Activated CD8-positive, alpha-beta T cell treated with anti-CD3 and anti-CD28 coated beads, Interleukin-2, amount 10 ng/mL, durations not matched to agents 7 days and 5 days (primary cell): Measurements from ENCODE around the gene TSR3. TPM values are rescaled to one million over a fixed set of nuclear protein-coding genes. Genes with fewer than 3 reads are reported as not detected.
A peak's percentile ranks its signal among the peaks of the same experiment; 100 is the strongest.

Source experiments
- ATAC-seq: fragments of 150-1000 bp; cut with Tn5 transposase; one replicate; pipeline ENCODE4 v1.10.0; 2021; ENCODE audit warnings: moderate library complexity
- CTCF ChIA-PET: fragments of 350-600 bp; sonication (Branson Sonifier 250); formaldehyde crosslinking; loops from one replicate; lab custom pipeline; 2021; ENCODE audit warnings: antibody characterized with exemption; lab: Charles Lee
- POLR2A ChIA-PET: fragments of 350-600 bp; sonication (Branson Sonifier 250); formaldehyde crosslinking; loops from one replicate; lab custom pipeline; 2021; ENCODE audit warnings: antibody characterized with exemption; lab: Charles Lee
- DNase-seq: peaks from one replicate; pipeline ENCODE4 v3.0.0-alpha.2; 2020
- H3K27ac Mint-ChIP-seq: one replicate; pipeline ENCODE4 v1.8.0; 2021; ENCODE audit warnings: mild to moderate bottlenecking, mixed read lengths
- H3K27me3 Mint-ChIP-seq: one replicate; pipeline ENCODE4 v1.8.0; 2021; ENCODE audit warnings: low read depth, mixed read lengths
- H3K36me3 Mint-ChIP-seq: one replicate; pipeline ENCODE4 v1.8.0; 2021; ENCODE audit warnings: low read depth, mixed read lengths
- H3K4me1 Mint-ChIP-seq: one replicate; pipeline ENCODE4 v1.8.0; 2021; ENCODE audit warnings: low read depth, mixed read lengths
- H3K4me3 Mint-ChIP-seq: one replicate; pipeline ENCODE4 v1.8.0; 2021; ENCODE audit warnings: mild to moderate bottlenecking, mixed read lengths
- H3K9me3 Mint-ChIP-seq: one replicate; pipeline ENCODE4 v1.8.0; 2022; ENCODE audit warnings: mixed read lengths; ENCODE audit not compliant: insufficient read depth
- total RNA-seq, 2 experiments: library from RNA; stranded (reverse); gene quantifications; one replicate each; pipeline ENCODE4 v1.2.3, GENCODE V29; 2021

The TSR3 gene
- total RNA-seq, 2 experiments from 2014 or later, result 48.5 to 50.7 TPM

DNA sequence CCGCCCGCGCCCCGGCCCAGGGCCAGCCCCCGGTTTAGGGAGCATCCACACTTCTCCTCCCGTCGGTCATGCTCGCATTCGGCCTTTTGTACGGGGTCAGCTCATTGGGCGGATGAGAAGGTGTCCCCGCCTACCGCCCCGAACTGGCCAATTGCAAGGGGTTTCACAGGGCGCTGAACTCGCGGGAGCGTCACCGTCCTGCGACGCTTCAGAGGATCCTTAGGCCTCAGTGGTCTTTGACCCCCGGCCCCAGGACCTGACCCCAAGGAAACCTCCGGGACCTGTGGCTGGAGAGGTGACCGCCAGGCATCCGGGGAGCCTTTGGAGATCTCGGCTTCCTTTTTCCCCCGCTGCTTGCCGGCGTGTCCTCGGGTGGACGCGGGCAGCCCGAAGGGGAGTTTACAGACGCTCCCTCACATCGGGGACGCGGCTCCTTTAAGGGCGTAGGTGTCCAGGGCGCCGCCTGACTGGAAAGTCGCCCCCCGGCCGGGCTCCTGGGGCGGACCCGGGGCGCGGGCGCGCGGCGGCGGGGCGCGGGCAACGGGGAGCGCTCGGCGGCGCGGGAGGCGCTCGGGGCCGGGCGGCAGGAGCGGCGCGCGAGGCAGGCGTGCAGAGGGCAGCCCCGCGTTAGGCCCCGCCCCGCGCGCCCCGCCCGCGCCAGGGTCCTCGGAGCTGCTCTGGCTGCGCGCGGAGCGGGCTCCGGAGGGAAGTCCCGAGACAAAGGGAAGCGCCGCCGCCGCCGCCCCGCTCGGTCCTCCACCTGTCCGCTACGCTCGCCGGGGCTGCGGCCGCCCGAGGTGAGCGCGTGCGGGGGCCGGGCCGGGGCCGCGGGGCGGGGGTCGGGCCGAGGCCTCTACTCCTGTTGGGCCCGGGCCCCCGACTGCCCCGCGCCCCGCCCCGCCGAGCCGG lies 42.4 kb downstream of the TSR3 start, which contains the start of gene UBE2I:
TSS of gene UBE2I (plus strand) at position 660 of the 909 bp plus-strand sequence. CDS start 4,395 bp downstream, outside the sequence.
- H3K36me3 Mint-ChIP-seq, result peaks cover 22% of the 10 kb centered on the region
- peak within 1 kb of the TSS; percentile 97 for H3K4me3 Mint-ChIP-seq
- H3K27me3 Mint-ChIP-seq, result no peaks in the 10 kb centered on the region
- peak within 1 kb of the TSS; percentile 100 for H3K27ac Mint-ChIP-seq
- no peaks in the 10 kb centered on the region for H3K9me3 Mint-ChIP-seq
- DNase-seq (peak; percentile 97), ATAC-seq (peak; percentile 76)
- peaks cover 54% of the 10 kb centered on the region for H3K4me1 Mint-ChIP-seq
- ChIA-PET POLR2A (interaction anchor here (0.6 to 1.8 kb wide), 11 partner anchors 9 to 1492 kb away, joined by 3 to 15 read pairs (median 3); partner anchors contain the start of genes GNG13, RPS2 and UQCC4), CTCF (interaction anchor here (0.6 to 1.0 kb wide), 2 partner anchors 397 to 474 kb away, joined by 3 read pairs; partner anchors contain the start of genes MAPK8IP3, NUBP2 and SPSB3)

DNA sequence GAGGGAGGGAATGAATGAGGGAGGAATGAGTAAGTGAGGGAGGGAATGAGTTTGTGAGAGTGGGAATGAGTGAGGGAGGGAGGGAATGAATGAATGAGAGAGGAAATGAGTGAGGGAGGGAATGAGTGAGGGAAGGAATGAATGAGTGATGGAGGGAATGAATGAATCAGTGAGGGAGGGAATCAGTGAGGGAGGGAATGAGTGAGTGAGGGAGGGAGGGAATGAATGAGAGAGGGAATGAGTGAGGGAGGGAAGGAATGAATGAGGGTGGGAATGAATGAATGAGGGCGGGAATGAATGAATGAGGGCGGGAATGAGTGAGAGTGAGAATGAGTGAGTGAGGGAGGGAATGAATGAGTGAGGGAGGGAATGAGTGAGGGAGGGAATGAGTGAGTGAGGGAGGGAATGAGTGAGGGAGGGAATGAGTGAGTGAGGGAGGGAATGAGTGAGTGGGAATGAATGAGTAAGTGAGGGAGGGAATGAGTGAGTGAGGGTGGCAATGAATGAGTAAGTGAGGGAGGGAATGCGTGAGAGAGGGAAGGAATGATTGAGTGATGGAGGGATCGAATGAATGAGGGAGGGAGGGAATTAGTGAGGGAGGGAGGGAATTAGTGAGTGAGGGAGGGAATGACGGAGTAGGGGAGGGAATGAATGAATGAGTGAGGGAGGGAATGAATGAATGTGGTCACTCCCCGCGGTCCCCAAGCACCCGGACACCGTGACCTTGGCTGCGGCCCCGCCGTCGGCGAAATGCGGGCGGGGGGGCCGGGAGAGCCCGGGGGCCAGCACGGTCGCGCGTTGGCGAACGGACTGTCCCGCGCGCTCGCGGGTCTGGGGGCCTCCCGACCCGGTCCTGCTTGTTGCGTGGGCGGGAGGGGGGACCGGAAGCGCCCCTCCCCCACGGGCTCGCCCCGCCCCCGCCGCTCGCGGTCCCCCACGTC lies 43.4 kb downstream of the TSR3 start:
- Mint-ChIP-seq H3K27me3 (no peaks in the 10 kb centered on the region), H3K36me3 (peaks cover 19% of the 10 kb centered on the region), H3K4me1 (peaks cover 61% of the 10 kb centered on the region), H3K4me3 (peak overlapping the region; percentile 84), H3K9me3 (no peaks in the 10 kb centered on the region), H3K27ac (peak overlapping the region; percentile 100)
- DNase-seq, result no peak
- ATAC-seq, result no peak
- CTCF ChIA-PET, result interaction anchor here (1.0 kb wide), 1 partner anchor 474 kb away, joined by 3 read pairs; the partner anchor contains the start of genes NUBP2 and SPSB3
- POLR2A ChIA-PET, result interaction anchor here (0.6 to 1.8 kb wide), 9 partner anchors 8 to 1492 kb away, joined by 3 to 15 read pairs (median 3); partner anchors contain the start of genes GNG13, RPS2 and UQCC4

DNA sequence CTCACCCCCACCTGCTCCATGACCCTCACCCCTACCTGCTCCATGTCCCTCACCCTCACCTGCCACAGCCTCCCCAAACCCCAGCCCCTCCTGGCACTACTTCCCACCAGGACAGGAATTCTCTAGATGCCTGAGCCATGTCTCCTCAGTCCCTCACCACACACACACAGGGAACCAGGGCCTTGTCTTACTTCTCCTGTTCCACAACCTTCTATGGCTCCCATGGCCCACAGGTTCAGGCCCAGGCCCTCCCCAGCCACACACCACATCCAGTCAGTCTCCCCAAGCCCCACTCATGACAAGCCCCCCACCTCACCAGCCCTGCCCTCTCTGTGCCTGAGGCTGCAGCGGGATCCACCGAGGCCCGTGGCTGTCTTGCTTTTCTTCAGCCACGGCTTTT lies 45.3 kb downstream of the TSR3 start:
- Mint-ChIP-seq H3K4me3 (peak overlapping the region; percentile 25), H3K9me3 (no peaks in the 10 kb centered on the region), H3K36me3 (peaks cover 14% of the 10 kb centered on the region), H3K27ac (peak overlapping the region; percentile 86), H3K4me1 (peaks cover 51% of the 10 kb centered on the region), H3K27me3 (no peaks in the 10 kb centered on the region)
- POLR2A ChIA-PET, result interaction anchor here (0.6 kb wide), 1 partner anchor 114 kb away, joined by 4 read pairs; the partner anchor contains the start of gene UQCC4
- CTCF ChIA-PET, result no interaction called here
- no peak for ATAC-seq
- DNase-seq, result no peak

DNA sequence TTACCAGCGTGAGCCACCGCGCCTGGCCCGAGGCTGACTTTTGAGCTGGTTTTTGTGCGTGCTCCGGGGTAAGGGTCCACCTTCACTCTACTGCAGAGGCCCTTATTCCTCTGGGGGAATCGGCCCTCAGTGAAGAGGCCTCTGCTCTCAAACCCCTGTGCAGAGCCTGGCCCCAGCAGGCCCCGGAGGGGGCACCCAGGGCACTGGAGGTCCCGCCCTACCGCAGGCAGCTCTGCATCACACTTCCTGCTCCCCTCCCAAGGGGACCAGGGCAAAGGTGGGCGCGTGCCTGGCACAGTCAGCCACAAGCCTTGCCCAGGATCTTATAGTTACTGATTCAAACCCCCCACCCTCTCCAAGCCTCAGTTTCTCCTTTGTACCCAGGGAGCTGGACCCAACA lies 45.9 kb downstream of the TSR3 start:
- Mint-ChIP-seq H3K9me3 (no peaks in the 10 kb centered on the region), H3K4me3 (no peak overlapping the region), H3K27ac (peak overlapping the region; percentile 86), H3K27me3 (no peaks in the 10 kb centered on the region), H3K4me1 (peaks cover 47% of the 10 kb centered on the region), H3K36me3 (peaks cover 8% of the 10 kb centered on the region)
- DNase-seq, result peak; percentile 38
- CTCF ChIA-PET, result no interaction called here
- POLR2A ChIA-PET, result interaction anchor here (0.6 kb wide), 2 partner anchors 115 to 306 kb away, joined by 3 to 4 read pairs; partner anchors contain the start of genes CRAMP1, IFT140 and UQCC4
- ATAC-seq, result no peak

DNA sequence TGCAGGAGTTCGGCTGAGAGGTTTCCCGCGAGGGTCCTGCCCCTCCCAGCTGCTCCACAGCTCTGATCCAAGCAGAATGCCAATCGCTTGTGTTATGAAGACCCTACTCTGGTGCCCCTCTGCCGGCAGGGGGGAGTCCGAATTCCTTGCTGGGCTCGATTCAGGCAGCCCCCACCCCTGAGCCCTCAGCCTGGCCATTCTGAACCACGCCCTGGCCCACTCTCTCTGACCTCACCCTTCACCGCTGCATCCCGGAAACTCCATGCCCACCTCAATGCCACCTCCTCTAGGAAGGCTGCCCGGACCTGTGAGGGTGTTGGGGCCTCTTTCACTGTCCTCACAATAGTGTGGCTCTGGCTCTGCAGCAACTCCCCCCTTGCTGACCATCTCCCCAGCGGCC lies 50.1 kb downstream of the TSR3 start:
- peak overlapping the region; percentile 4 for H3K4me3 Mint-ChIP-seq
- H3K27ac Mint-ChIP-seq, result no peak overlapping the region
- POLR2A ChIA-PET, result no interaction called here

DNA sequence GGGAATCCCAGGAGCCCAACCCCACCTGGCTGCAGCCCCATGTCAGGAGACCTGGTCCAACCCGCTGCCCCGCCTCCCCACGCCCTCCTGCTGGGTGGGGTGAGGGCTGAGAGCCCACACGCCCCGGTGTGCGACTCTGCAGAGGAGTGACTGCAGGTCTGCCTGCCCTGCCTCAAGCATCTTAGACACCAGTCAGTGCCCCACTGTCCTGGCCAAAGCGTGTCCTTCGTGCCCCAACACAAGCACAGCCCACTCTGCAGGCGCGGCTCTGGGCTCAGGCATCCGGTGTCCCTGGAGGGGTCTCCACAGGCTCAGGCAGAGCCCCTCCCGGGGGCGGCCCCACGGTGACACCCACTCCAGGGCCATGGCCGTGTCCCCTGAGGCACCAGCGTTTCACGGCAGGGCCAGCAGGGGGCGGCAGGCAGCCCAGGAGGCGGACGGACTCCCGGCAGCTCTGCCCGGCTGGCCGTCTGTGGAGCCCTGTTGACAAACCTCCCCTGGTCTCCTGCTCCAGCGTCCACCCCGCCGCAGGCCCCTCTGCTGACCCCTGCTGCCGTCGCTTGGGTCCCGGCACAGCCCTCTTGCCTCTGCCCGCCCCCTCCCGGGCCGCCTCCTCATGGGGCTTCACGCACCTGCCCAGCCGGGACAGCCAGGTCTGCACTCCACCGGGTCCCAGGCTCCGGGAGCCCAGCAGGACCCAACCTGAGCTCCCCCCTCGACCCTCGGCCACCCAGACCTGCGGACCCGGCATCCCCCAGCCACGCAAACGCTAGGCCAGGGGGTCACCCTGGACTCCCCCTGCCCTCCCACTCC lies 50.8 kb downstream of the TSR3 start:
- Mint-ChIP-seq H3K4me3 (no peak overlapping the region), H3K4me1 (peaks cover 34% of the 10 kb centered on the region), H3K27ac (no peak overlapping the region), H3K36me3 (no peaks in the 10 kb centered on the region), H3K27me3 (peaks cover 2% of the 10 kb centered on the region), H3K9me3 (no peaks in the 10 kb centered on the region)
- ATAC-seq (peak; percentile 90), DNase-seq (peak; percentile 80)
- POLR2A ChIA-PET, result interaction anchor here (1.1 kb wide), 1 partner anchor 8 kb away, joined by 3 read pairs; no protein-coding TSS in a partner anchor
- CTCF ChIA-PET, result interaction anchor here (1.0 to 1.5 kb wide), 4 partner anchors 10 to 42 kb away, joined by 3 to 7 read pairs (median 4); no protein-coding TSS in a partner anchor

More for the DNA sequence above, 50.1 kb downstream of the TSR3 start:
- Mint-ChIP-seq H3K4me1 (peaks cover 41% of the 10 kb centered on the region), H3K27me3 (peaks cover 2% of the 10 kb centered on the region), H3K36me3 (no peaks in the 10 kb centered on the region), H3K9me3 (no peaks in the 10 kb centered on the region)
- ATAC-seq (no peak), DNase-seq (no peak)
- CTCF ChIA-PET, result interaction anchor here (1.0 to 1.5 kb wide), 2 partner anchors 11 to 14 kb away, joined by 3 to 7 read pairs; no protein-coding TSS in a partner anchor

DNA sequence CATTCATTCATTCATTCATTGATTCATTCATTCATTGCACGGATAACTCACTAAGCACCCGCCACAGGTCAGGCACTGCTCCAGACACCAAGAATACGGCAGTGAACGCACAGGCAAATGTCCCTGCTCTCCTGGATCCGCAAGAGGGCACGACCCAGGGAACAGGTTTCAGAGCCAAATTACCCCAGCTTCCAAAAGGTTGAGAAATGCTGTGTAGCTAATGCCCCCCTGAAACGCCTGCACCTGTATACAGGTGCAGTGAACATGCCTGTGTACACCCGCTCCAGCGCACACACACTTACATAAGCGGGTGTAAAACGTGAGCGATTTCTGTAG lies 51.8 kb downstream of the TSR3 start:
- Mint-ChIP-seq H3K4me1 (peaks cover 28% of the 10 kb centered on the region), H3K36me3 (no peaks in the 10 kb centered on the region), H3K4me3 (no peak overlapping the region), H3K9me3 (no peaks in the 10 kb centered on the region), H3K27ac (no peak overlapping the region), H3K27me3 (peaks cover 2% of the 10 kb centered on the region)
- no peak for DNase-seq
- ATAC-seq, result no peak
- CTCF ChIA-PET, result interaction anchor here (1.1 to 1.5 kb wide), 2 partner anchors 9 to 43 kb away, joined by 4 to 7 read pairs; no protein-coding TSS in a partner anchor
- POLR2A ChIA-PET, result interaction anchor here (1.1 kb wide), 1 partner anchor 9 kb away, joined by 3 read pairs; no protein-coding TSS in a partner anchor

Other genes with a start within 250 kb of the TSR3 start
- under 1 TPM; 0.57 to 0.92 TPM for gene CACNA1H, start 198.8 kb downstream of the TSR3 start, total RNA-seq
- gene TPSG1, start 126.6 kb downstream of the TSR3 start, total RNA-seq, result not detected
- not detected for gene TPSB2, start 121.7 kb downstream of the TSR3 start, total RNA-seq
- not detected for gene TPSAB1, start 111.2 kb downstream of the TSR3 start, total RNA-seq
- not detected for gene TPSD1, start 95.8 kb downstream of the TSR3 start, total RNA-seq
- 100 to 1,000 TPM; 207 to 237 TPM for gene UBE2I, start 42.2 kb downstream of the TSR3 start, total RNA-seq
- gene BAIAP3, start 18.2 kb downstream of the TSR3 start, total RNA-seq, result under 1 TPM; 0.24 to 0.63 TPM
- 10 to 100 TPM; 24.2 to 25.1 TPM for gene GNPTG, start 53 bp upstream of the TSR3 start, total RNA-seq
- gene UNKL, start 62.8 kb upstream of the TSR3 start, total RNA-seq, result 10 to 100 TPM; 19.6 to 24.9 TPM
- gene UQCC4, start 68.9 kb upstream of the TSR3 start, total RNA-seq, result 10 to 100 TPM; 17.2 to 20.1 TPM
- under 1 TPM in 1 of 2 experiments, not detected in 1; 0.37 TPM for gene PERCC1, start 79.2 kb upstream of the TSR3 start, total RNA-seq
- 1 to 10 TPM; 1.5 to 2.1 TPM for gene CCDC154, start 92.7 kb upstream of the TSR3 start, total RNA-seq
- 10 to 100 TPM; 41.9 to 43.9 TPM for gene CLCN7, start 123.2 kb upstream of the TSR3 start, total RNA-seq
- not detected for gene PTX4, start 137.1 kb upstream of the TSR3 start, total RNA-seq
- 10 to 100 TPM; 70.1 to 73.3 TPM for gene TELO2, start 141.5 kb upstream of the TSR3 start, total RNA-seq
- gene TMEM204, start 181.8 kb upstream of the TSR3 start, total RNA-seq, result 10 to 100 TPM; 35.1 to 35.6 TPM